Measurements from ENCODE around the gene APBB2.

Gene APBB2

GRCh38 chr4:41214136-41214824 lies at the start of gene APBB2:
Gene APBB2, minus strand, starts transcription at chr4:41214542. Its CDS starts 181,288 bp downstream, at chr4:41033254.
- DNase-seq (ENCODE audit: low spot score): no peak

GRCh38 chr4:41262198-41262597 lies 47.9 kb upstream of the APBB2 start:
- no peak for DNase-seq (ENCODE audit: low spot score)

DNA sequence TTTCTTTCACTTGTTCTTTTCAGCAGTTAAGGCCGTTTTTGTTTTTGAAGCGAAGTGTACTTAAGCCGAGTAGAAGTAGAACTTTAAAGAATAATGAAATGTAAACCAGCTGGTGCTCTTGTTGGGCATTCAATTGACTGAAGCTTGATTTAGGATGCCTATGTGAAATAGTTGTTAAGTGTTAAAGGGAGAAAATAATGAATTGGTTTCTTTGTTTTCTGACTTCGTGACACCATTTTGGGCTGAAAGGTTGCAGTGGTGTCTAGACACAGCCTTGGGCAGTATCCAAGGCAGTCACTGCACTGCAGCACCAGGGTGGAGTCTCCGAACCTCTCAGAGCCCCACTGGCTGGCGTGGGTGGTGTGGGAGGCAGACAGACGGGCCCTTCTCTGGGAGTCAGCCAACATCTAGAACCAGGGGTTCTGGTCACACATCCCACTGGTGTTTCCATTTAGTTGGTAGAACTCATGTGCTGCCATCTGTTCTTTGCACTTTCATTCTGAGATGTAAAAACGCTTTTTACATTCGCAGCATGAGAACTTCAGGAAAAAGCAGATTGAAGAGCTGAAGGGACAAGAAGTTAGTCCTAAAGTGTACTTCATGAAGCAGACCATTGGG lies 45.9 kb upstream of the APBB2 start:
- no peak for DNase-seq (ENCODE audit: low spot score)

DNA sequence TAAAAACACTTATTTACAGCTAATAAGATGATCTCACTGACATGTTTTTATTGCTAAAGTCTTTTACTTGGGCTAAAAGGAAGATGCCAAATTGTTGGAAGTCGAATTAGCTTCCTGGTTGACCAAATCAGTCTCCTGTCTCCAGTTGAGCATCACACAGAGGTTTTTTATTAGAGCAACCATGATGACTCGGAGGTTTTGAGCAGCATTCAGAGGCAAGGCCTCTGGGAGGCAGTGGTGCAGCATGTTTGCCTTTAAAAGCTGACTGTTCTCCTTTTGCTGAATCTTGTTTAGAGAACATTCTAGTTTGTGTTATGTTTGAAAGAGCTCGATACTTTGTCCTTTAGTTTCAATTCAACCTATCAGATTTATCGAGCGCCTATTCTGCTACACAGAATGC lies 44.4 kb upstream of the APBB2 start:
- no peak for DNase-seq (ENCODE audit: low spot score)

DNA sequence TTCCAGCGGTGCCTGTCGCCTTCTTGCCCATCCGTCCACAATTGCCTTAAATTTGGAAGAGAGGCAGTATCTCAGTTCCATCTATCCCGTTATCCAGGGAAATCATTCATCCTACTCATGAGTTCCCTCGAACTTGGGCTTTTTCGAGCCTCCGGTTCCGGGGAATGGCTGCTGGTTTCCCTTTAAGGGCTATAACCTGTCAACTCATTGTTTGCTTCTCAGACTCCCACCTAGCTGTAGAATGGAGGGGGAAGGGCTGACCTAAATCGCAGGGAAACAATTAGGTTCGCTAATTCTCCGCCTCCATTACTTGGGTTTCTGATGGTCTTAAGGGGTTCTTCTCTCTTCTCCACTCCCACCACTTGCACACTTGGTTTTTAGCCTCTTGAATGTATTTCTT lies 43.6 kb upstream of the APBB2 start:
- DNase-seq (ENCODE audit: low spot score): no peak

GRCh38 chr4:41257257-41257901 lies 43.0 kb upstream of the APBB2 start:
- no peak for DNase-seq (ENCODE audit: low spot score)

DNA sequence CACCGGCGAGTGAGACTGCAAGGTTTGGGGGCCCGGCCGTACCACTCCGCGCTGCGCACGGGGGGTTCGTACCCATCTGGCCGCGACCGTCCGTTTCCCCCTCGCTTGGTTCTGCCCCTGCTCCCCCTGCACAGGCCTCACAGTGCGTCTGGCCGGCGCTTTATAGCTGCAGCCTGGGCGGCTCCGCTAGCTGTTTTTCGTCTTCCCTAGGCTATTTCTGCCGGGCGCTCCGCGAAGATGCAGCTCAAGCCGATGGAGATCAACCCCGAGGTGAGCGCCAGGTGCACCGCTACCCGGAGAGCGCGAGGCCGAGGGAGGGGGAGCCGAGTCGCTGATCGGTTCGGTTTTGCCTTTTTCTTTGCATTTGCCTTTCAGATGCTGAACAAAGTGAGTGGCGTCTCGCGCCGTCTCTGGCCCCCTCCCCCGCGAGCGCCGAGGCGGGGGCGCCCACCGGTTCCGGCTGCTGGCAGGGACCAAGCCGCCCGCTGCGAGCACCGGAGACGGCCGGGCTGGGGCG lies 42.5 kb upstream of the APBB2 start, which contains the start of gene UCHL1:
UCHL1 (plus strand) TSS at position 189 of the 517 bp plus-strand sequence; CDS start at position 238, 49 bp downstream.
- DNase-seq (ENCODE audit: low spot score): no peak

DNA sequence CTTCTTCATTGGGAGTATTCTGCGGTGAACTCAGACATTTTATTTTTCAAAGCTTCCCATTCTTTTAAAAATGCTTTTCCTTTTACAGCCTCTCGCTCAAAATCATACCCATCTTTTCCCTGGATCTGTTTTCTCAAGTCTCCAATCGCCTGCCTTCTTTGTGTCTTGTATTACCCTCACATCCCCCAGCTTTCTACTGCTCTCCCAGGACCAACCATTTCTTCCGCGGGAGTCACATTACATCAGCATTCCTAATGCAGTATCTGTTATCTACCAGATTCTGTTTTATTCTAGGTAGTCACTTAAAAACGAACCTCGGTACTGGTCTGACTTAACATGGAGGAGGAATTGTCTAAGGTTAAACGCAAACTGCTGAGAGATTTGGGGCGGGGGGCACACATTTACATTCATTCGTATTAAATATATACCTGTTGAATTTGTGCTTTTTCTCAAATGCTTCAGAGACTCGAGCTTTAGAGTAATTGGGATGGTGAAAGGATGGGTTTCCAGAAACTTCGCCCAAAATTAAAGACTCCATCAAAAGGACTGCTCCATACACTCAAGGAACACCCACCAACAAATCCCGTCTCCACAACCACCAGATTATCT lies 41.9 kb upstream of the APBB2 start:
- no peak for DNase-seq (ENCODE audit: low spot score)

GRCh38 chr4:41245983-41246382 lies 31.6 kb upstream of the APBB2 start:
- no peak for DNase-seq (ENCODE audit: low spot score)

DNA sequence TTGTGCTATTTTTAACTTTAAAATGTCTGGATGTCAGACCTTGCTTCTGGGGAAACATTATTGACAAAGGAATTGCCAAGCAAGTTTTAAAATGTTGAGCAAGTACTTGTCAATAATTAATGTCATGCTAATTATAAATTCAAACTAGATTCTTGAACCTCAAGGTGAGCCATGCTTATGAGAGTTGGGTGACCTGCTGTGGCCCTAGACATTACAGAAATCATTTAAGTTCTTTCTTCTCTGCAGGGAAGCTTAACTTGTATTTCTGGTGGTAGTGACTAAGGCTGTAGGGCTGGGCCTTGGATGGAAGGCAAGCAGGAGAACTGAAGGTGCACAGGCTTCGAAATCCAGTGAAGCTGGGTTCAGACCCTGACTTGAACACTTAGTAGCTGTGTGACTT lies 27.6 kb upstream of the APBB2 start:
- DNase-seq (ENCODE audit: low spot score): no peak

GRCh38 chr4:41236508-41236907 lies 22.2 kb upstream of the APBB2 start:
- DNase-seq (ENCODE audit: low spot score): no peak

DNA sequence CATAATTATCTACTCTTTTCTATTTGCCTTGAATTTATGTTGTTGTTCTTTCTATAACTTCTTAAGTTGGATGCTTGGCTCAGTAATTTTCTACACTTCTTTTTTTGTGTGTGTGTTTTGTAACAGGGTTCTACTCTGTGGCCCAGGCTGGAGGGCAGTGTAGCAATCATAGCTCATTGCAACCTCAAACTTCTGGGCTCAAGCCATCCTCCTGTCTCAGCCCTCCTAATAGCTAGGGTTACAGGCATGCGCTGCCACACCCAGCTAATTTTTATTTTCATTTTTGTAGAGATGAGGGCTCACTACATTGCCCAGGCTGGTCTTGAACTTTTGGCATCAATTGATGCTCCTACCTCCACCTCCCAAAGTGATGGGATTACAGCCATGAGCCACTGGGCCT lies 21.7 kb upstream of the APBB2 start:
- no peak for DNase-seq (ENCODE audit: low spot score)

DNA sequence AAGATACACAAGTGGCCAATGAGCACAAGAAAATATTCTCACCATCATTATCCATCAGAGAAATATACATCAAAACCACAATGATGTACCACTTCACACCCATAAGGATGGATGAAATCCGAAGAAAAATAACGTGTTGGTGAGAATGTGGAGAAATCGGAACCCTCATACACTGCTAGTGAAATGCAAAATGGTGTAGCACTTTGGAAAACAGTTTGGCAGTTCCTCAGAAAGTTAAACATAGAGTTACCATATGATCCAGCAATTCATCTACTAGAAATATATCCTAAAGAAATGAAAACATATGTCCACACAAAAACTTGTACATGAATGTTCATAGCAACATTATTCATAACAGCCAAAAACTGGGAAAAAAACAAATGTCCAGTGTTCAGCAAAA lies 18.5 kb upstream of the APBB2 start:
- DNase-seq (ENCODE audit: low spot score): no peak

DNA sequence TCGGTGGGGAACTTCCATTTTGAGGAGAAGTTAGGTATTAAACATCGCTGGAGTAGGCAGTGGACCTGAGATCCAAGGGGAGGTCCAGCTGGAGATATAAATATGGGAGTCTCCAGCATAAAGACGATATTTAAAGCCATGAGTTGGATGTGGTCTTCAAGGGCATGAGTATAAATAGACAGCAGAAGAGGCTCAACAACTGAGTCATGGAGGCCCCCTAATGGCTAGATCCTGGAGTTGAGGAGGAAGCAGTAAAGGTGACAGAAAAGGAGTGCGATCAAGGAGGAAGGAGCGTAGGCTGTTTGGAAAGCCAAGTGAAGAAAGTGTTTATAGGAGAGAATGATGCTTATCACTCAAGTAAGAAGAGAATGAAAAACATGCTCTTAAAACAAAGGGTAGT lies 18.1 kb upstream of the APBB2 start:
- no peak for DNase-seq (ENCODE audit: low spot score)

DNA sequence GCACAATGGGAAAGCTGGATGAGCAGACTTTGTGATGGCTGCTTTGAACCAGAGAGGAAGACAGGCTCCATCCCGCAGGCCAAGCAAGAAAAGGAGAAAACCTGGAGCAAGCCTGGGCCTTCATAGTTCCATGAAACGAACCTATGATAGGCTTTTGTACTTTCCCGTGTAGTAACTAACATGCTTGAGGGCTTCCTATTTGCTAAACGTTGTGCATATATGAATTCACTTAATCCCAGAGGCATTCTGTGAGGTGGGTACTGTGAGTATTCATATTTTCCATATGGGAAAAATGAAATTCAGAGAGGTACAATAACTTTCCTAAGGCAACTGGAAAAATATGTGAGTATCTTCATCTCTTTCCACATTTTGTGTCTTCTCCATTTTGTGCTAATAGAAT lies 13.6 kb upstream of the APBB2 start:
- no peak for DNase-seq (ENCODE audit: low spot score)

DNA sequence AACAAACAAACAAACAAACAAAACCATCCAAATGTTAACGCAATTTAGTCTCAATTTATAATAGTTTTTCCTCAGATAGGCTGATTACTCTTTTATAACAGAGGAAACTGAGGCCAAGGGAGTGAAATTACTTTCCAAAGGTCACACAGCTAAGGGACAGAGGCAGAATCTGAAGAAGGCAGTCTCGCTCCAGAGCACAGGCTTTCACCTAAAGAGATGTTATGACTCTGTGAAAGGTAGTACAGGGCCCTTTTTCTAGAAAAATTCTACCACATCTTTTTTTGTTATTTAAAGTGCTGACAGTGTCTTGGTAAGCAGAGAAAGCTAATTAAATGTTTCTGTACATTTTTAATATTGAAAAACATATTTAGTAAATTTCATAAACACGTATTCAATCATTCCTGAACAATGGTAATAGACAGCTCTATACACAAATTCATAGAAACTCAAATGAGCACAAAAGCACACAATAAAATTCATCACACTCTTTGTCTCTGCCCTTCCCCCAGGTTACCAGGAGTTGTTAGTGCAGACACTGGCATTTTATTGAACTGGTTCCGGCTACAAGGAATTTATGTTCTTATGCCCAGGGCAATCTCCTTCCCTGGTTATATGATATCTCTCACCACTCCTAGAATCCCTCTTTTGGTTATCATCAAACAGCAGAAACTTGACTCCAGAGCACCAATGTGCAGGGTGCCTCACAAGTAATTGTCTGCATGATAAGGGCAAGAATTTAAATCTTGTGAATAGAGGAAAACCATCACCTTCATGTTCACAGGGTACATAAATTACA lies 7.7 kb upstream of the APBB2 start:
- DNase-seq (ENCODE audit: low spot score): no peak

- no peak for DNase-seq (ENCODE audit: low spot score)
Observed at GRCh38 chr4:41219421-41219950, 5.1 kb upstream of the APBB2 start.

- no peak for DNase-seq (ENCODE audit: low spot score)
Observed at GRCh38 chr4:41218703-41219102, 4.4 kb upstream of the APBB2 start.

- no peak for DNase-seq (ENCODE audit: low spot score)
Observed at GRCh38 chr4:41217374-41217773, 3.0 kb upstream of the APBB2 start.

- no peak for DNase-seq (ENCODE audit: low spot score)
Observed at GRCh38 chr4:41217020-41217333, 2.6 kb upstream of the APBB2 start.

DNA sequence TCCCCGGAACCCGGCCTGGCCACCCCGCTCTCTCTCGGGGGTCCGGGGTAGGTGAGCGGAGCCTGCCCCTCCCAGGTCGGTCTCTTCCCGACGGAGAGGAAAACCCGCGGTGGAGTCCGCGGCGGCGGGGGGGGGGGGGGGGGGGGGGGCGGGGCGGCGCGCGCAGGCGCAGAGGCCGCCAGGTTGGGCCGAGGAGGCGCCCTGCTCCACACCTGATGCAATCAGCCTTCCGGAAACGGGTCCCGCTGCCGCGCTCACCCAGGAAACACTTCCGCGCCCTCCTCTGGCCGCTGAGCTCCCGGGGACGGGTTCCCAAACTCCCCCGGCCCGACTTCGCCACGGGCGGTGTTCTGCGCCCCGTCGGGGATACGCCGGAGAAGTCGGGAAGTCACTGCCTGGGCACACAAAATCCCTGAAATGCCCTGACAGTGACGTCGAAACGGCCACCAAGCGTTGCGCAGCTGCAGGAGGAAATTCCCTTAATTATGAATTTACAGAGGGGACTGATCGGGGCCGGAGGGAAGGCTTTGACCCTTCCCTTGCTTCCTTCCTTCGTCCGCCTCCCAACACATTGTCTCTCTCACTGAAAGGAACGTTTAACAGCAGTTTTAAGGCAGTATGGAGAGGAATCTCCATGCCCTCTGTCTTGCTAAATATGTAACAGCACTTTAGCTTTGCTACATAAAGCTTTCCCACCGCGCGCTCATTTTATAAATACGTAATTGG lies 2.1 kb upstream of the APBB2 start:
- DNase-seq (ENCODE audit: low spot score): peak; percentile 14

Measured in CD4-positive, alpha-beta T cell treated with Interleukin-15 for 4 hours (primary cell).